AG09309 (cell line): ENCODE results near the gene ANKRD28.

Source experiments
- DNase-seq: peaks from one replicate; pipeline ENCODE4 v3.0.0-alpha.2; 2010; ENCODE audit warnings: low read depth
- H3K4me3 ChIP-seq: 2 replicates; pipeline ENCODE4 v1.5.1; 2011; ENCODE audit warnings: mild to moderate bottlenecking, low read depth, low read length, moderate library complexity; ENCODE audit not compliant: control insufficient read depth
- TF ChIP-seq, protein P1 (sequence below): IDR thresholded peaks from 2 replicates; pipeline ENCODE4 v1.5.1; 2011; ENCODE audit warnings: mild to moderate bottlenecking, low read depth, low read length, inconsistent platforms; ENCODE audit not compliant: insufficient read depth, control insufficient read depth; ENCODE audit errors: missing control alignments

ANKRD28 gene

DNA sequence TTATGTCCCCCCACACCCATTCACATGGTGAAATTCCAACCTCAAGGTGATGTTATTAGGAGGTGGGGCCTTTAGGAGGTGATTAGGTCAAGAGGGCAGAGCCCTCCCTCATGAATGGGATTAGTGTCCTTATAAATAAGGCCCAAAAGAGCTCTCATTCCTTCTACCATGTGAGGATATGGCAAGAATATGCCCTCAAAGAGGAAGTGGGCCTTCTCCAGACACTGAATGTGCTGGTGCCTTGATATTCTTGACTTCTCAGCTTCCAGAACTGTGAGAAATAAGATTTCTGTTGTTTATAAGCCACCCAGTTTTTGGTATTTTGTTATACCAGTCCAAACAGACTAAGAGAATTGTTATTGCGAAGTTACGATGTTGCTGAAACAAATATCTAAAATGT is 94.4 kb downstream of the ANKRD28 start:
- no peak overlapping the region for H3K4me3 ChIP-seq
- TF ChIP-seq, protein P1, sequence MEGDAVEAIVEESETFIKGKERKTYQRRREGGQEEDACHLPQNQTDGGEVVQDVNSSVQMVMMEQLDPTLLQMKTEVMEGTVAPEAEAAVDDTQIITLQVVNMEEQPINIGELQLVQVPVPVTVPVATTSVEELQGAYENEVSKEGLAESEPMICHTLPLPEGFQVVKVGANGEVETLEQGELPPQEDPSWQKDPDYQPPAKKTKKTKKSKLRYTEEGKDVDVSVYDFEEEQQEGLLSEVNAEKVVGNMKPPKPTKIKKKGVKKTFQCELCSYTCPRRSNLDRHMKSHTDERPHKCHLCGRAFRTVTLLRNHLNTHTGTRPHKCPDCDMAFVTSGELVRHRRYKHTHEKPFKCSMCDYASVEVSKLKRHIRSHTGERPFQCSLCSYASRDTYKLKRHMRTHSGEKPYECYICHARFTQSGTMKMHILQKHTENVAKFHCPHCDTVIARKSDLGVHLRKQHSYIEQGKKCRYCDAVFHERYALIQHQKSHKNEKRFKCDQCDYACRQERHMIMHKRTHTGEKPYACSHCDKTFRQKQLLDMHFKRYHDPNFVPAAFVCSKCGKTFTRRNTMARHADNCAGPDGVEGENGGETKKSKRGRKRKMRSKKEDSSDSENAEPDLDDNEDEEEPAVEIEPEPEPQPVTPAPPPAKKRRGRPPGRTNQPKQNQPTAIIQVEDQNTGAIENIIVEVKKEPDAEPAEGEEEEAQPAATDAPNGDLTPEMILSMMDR = no peak
- no peak for DNase-seq

DNA sequence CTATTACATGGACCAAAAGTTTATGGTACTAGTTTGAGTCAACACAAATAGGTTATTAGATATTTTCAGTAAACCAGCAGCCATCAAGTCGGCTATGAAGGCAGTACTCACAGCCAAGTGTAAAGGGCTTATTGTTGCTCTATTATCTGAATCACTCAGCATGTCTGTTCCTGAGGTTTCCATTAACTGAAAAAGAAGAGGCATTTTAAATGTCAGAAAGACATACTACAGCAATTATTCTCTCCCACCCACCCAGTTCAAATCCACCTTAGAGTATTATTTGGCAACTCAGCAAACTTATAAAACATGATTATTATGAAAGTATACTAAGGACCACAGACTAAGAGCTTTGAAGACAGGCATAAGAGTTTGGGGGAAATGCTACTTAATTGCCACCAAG is 103.2 kb downstream of the ANKRD28 start:
- DNase-seq = no peak
- H3K4me3 ChIP-seq = no peak overlapping the region
- TF ChIP-seq, protein P1 = no peak

GRCh38 chr3:15693355-15693754 is 104.4 kb downstream of the ANKRD28 start:
- no peak for DNase-seq
- no peak overlapping the region for H3K4me3 ChIP-seq
- TF ChIP-seq, protein P1 = peak; percentile 5

DNA sequence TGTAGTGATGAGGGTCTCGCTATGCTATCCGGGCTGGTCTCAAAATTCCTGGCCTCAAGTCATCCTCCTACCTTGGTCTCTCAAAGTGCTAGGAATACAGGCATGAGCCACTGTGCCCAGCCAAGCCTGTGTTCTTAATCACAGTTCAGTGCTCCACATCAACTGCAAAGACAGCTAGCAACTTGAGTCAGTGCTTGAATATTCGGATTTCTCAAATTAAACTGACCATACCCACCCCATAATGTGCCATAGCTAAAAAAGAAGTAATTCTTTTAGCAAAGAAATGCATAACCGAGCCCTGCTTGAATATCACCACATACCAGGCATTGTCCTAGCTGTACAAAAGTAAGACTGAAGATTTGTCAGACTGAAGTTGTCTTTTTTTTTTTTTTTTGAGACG is 107.0 kb downstream of the ANKRD28 start:
- no peak overlapping the region for H3K4me3 ChIP-seq
- TF ChIP-seq, protein P1 = no peak
- DNase-seq = no peak

DNA sequence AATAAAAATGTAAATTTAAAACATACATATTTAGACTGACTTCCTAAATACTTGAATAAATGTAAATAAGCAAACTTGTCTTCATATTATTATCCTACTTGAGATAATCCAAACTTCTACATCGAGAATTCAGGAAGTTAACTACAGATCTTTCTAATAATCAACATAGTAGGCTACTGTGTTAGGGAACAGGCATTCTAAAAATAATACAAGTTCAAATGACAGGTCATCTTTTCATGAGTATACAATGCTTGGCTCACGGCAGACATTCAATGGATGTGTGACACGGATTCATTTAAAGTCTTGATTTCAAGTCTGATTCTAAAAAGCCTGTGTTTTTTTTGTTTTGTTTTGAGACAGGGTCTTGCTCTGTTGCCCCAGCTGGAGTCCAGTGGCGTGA is 107.5 kb downstream of the ANKRD28 start:
- no peak for DNase-seq
- H3K4me3 ChIP-seq = no peak overlapping the region
- TF ChIP-seq, protein P1 = no peak

DNA sequence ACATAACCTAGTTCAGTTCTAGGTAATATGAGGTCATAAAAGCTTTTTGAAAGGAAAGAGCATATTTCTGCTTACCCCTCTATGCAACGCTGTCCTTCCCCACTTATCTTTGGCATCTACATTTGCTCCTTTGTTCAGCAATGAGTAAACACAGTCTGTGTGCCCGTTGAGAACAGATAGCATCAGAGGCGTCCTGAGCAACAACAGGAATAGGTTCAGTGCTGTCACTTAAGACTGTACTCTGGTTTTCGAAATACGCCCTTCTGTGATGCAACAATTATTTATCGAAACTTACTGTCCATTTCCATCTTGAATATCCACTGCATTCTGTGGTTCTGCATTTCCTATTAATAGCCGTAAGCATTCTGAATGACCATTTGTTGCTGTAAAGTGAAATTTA is 111.9 kb downstream of the ANKRD28 start:
- TF ChIP-seq, protein P1 = no peak
- DNase-seq = no peak
- H3K4me3 ChIP-seq = no peak overlapping the region

GRCh38 chr3:15683253-15683652 is 114.5 kb downstream of the ANKRD28 start:
- TF ChIP-seq, protein P1 = no peak
- H3K4me3 ChIP-seq = no peak overlapping the region
- DNase-seq = no peak
